HEK293 (cell line): ENCODE results near the gene DVL3.

Experiments
- TCF7L2 ChIP-seq: IDR thresholded peaks from 2 replicates; pipeline ENCODE4 v1.6.1; 2011; ENCODE audit warnings: low read depth, mild to moderate bottlenecking, inconsistent platforms, low read length, moderate library complexity, borderline replicate concordance
- YY2 ChIP-seq: fragments of 450-650 bp; formaldehyde crosslinking; IDR thresholded peaks from 2 replicates; pipeline ENCODE4 v1.5.1; 2016; ENCODE audit warnings: missing biosample characterization, missing genetic modification characterization
- ZNF600 ChIP-seq: fragments of 450-650 bp; formaldehyde crosslinking; IDR thresholded peaks from 2 replicates; pipeline ENCODE4 v1.5.1; 2016; ENCODE audit warnings: missing biosample characterization, missing genetic modification characterization
- TF ChIP-seq, protein P1 (sequence below): fragments of 450-650 bp; formaldehyde crosslinking; IDR thresholded peaks from 2 replicates; pipeline ENCODE4 v1.5.1; 2016; ENCODE audit warnings: missing biosample characterization, missing genetic modification characterization
- TF ChIP-seq, protein P2 (sequence below): fragments of 450-650 bp; formaldehyde crosslinking; IDR thresholded peaks from 2 replicates; pipeline ENCODE4 v1.5.1; 2016; ENCODE audit warnings: missing biosample characterization, missing genetic modification characterization
- TF ChIP-seq, protein P3 (sequence below): fragments of 450-650 bp; formaldehyde crosslinking; IDR thresholded peaks from 2 replicates; pipeline ENCODE4 v1.5.1; 2016; ENCODE audit warnings: missing biosample characterization, missing genetic modification characterization

DNA sequence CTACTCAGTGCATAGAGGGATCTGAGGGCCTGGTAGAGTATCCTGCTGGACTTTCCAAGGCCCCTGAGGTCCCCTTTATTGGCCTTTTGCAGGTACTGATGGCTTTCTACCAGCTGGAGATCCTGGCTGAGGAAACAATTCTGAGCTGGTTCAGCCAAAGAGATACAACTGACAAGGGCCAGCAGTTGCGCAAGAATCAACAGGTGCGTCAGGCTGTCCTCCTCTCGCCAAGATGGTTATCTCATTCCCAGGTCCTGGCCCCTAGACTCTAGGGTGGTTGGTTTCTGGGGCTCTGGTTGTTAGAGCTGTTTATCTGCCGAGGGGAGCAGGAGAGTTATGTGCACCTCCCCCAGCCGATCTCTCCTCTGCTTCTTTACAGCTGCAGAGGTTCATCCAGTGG, 10.7 kb upstream of the DVL3 start:
- TF ChIP-seq ZNF600 (tag by site-specific recombination), result no peak
- no peak for TF ChIP-seq YY2 (tag by site-specific recombination)
- TF ChIP-seq TCF7L2, result no peak
- TF ChIP-seq, protein P1, sequence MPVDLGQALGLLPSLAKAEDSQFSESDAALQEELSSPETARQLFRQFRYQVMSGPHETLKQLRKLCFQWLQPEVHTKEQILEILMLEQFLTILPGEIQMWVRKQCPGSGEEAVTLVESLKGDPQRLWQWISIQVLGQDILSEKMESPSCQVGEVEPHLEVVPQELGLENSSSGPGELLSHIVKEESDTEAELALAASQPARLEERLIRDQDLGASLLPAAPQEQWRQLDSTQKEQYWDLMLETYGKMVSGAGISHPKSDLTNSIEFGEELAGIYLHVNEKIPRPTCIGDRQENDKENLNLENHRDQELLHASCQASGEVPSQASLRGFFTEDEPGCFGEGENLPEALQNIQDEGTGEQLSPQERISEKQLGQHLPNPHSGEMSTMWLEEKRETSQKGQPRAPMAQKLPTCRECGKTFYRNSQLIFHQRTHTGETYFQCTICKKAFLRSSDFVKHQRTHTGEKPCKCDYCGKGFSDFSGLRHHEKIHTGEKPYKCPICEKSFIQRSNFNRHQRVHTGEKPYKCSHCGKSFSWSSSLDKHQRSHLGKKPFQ, result no peak
- TF ChIP-seq, protein P2, sequence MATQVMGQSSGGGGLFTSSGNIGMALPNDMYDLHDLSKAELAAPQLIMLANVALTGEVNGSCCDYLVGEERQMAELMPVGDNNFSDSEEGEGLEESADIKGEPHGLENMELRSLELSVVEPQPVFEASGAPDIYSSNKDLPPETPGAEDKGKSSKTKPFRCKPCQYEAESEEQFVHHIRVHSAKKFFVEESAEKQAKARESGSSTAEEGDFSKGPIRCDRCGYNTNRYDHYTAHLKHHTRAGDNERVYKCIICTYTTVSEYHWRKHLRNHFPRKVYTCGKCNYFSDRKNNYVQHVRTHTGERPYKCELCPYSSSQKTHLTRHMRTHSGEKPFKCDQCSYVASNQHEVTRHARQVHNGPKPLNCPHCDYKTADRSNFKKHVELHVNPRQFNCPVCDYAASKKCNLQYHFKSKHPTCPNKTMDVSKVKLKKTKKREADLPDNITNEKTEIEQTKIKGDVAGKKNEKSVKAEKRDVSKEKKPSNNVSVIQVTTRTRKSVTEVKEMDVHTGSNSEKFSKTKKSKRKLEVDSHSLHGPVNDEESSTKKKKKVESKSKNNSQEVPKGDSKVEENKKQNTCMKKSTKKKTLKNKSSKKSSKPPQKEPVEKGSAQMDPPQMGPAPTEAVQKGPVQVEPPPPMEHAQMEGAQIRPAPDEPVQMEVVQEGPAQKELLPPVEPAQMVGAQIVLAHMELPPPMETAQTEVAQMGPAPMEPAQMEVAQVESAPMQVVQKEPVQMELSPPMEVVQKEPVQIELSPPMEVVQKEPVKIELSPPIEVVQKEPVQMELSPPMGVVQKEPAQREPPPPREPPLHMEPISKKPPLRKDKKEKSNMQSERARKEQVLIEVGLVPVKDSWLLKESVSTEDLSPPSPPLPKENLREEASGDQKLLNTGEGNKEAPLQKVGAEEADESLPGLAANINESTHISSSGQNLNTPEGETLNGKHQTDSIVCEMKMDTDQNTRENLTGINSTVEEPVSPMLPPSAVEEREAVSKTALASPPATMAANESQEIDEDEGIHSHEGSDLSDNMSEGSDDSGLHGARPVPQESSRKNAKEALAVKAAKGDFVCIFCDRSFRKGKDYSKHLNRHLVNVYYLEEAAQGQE (tag by site-specific recombination), result no peak
- TF ChIP-seq, protein P3, sequence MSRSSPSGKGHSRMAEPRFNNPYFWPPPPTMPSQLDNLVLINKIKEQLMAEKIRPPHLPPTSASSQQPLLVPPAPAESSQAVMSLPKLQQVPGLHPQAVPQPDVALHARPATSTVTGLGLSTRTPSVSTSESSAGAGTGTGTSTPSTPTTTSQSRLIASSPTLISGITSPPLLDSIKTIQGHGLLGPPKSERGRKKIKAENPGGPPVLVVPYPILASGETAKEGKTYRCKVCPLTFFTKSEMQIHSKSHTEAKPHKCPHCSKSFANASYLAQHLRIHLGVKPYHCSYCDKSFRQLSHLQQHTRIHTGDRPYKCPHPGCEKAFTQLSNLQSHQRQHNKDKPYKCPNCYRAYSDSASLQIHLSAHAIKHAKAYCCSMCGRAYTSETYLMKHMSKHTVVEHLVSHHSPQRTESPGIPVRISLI (tag by site-specific recombination), result no peak
